Measurements from ENCODE around the gene CFTR.

DNA sequence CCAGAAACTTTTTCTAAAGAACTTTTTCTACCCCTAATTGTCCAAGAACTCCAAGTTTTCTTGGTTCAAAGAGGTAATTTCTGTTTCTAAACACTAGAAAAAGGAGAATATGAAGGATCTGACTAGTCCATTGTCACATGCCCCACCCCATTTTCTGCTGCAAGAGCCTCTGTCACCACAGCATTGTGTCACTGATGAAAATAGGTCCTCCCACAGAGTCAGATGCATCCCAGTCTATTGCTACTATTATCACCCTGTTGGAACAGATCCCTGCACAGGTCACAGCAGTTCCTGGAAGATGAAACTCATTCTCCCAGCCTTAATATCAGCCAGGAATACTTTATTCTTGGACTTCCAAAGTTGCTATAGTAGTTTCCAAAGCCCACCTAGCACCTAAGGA is 7.5 kb upstream of the CFTR start:
- TF ChIP-seq, protein P1, sequence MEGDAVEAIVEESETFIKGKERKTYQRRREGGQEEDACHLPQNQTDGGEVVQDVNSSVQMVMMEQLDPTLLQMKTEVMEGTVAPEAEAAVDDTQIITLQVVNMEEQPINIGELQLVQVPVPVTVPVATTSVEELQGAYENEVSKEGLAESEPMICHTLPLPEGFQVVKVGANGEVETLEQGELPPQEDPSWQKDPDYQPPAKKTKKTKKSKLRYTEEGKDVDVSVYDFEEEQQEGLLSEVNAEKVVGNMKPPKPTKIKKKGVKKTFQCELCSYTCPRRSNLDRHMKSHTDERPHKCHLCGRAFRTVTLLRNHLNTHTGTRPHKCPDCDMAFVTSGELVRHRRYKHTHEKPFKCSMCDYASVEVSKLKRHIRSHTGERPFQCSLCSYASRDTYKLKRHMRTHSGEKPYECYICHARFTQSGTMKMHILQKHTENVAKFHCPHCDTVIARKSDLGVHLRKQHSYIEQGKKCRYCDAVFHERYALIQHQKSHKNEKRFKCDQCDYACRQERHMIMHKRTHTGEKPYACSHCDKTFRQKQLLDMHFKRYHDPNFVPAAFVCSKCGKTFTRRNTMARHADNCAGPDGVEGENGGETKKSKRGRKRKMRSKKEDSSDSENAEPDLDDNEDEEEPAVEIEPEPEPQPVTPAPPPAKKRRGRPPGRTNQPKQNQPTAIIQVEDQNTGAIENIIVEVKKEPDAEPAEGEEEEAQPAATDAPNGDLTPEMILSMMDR (IDR thresholded peaks at IDR 0.05; ENCODE audit: borderline replicate concordance, extremely low read depth, low read length, poor library complexity, severe bottlenecking): no peak
- no peak for TF ChIP-seq EZH2 (IDR thresholded peaks at IDR 0.05; ENCODE audit: borderline replicate concordance, low read depth, low read length, severe bottlenecking)

All from DND-41 (cell line).